HG02763 (cell line): ENCODE data around the gene ZNF83.
"Not testable (repeated sequence)": the region's sequence is repeated elsewhere in the genome, so short reads cannot be mapped to it uniquely, and the experiment has no call there.

Experiments used
- ATAC-seq: cut with Tn5 transposase; IDR thresholded peaks from one replicate; pipeline ENCODE4 v1.9.1; 2021; ENCODE audit warnings: mild to moderate bottlenecking, moderate library complexity; ENCODE audit not compliant: unreplicated experiment

ZNF83 gene

GRCh38 chr19:52570000-52570861 lies 67.9 kb downstream of the ZNF83 start, which contains the start of gene ZNF701:
ZNF701 (plus strand) TSS chr19:52570287; CDS start chr19:52574148, 3,861 bp downstream.
- ATAC-seq: peak; percentile 92

DNA sequence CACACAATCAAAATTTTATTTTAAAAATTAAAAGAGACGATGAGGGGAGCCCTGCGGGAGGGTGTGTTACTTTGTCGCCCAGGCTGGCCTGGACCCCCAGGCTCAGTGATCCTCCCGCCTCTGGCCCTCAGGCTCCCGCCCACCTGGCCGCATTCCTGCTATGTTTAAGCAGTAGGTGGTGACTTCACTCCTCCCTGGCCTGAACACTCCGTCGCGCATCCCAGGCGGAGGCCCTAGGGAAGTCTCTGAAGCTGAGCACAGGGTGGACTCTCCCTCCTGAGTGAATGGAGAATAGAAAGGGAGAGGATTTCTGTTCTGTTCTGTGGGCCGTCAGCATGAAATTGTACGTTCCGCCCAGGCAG lies 68.5 kb downstream of the ZNF83 start:
- not testable (repeated sequence) for ATAC-seq

DNA sequence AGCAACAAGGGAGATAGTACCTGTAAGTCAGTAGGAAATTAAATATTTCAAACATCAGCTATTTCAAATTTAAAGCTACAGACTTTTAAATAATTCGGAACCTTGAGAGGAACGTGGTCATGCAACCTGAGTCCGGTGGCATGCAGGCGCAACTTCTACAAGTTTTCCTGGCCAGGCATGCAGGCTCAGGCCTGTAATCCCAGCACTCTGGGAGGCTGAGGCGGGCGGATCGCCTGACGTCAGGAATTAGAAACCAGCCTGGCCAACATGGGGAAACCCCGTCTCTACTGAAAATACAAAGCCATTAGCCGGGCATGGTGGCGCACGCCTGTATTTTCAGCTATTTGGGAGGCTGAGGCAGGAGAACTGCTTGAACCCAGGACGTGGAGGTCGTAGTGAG lies 70.2 kb downstream of the ZNF83 start:
- no peak for ATAC-seq

DNA sequence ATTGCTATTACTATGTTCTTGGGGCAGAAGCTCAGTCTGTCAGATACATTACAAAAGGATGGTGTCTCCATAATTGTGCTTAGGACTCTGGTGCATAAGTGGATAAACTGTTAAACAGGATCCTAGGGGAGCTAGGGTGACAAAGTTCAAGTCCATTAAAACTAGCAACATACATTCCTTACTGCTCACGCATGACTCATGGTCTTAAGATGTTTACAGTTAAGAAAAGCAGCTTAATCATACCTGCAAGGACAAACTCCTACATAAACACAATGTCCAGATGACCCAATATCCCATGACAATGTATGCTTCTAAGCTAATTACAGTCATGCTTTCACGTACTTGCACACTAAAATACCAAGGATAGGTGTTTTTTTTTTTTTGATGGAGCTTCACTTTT lies 71.6 kb downstream of the ZNF83 start:
- no peak for ATAC-seq

DNA sequence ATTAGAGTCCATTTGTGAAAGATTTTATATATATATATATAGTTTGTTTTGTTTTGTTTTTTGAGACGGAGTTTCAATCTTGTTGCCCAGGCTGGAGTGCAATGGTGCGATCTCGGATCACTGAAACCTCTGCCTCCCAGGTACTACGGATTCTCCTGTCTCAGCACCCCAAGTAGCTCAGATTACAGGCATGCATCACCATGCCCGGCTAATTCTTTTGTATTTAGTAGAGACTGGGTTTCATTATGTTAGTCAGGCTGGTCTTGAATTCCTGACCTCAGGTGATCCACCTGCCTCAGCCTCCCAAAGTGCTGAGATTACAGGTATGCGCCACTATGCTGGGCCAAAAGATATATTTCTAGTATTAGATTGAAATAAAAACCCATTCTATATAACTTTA lies 72.0 kb downstream of the ZNF83 start:
- no peak for ATAC-seq
